Stimulated activated naive CD8-positive, alpha-beta T cell treated with anti-CD3 and anti-CD28 coated beads, Interleukin-15, Interleukin-2, amounts not matched to agents 100 U/mL and 50 U/mL, for 24 hours (primary cell): ENCODE data around the gene ZNF98.

Experiments used
- ATAC-seq: fragments of 150-1000 bp; cut with Tn5 transposase; one replicate; pipeline ENCODE4 v1.10.0; 2021
- DNase-seq: peaks from one replicate; pipeline ENCODE4 v3.0.0; 2021

ZNF98 gene

GRCh38 chr19:22422211-22422610 is at the start of gene ZNF98:
ZNF98 (minus strand) TSS chr19:22422346; CDS start chr19:22422224, 122 bp downstream.
- ATAC-seq (no peak), DNase-seq (no peak)

GRCh38 chr19:22446605-22447004 is 24.5 kb upstream of the ZNF98 start:
- no peak for ATAC-seq
- DNase-seq = no peak

- DNase-seq (no peak), ATAC-seq (no peak)
Measured at GRCh38 chr19:22438011-22438410, 15.9 kb upstream of the ZNF98 start.

GRCh38 chr19:22427960-22428913 is 6.1 kb upstream of the ZNF98 start:
- DNase-seq = no peak
- ATAC-seq = no peak

GRCh38 chr19:22427547-22427946 is 5.4 kb upstream of the ZNF98 start:
- ATAC-seq (no peak), DNase-seq (no peak)

- ATAC-seq (no peak), DNase-seq (no peak)
Measured at GRCh38 chr19:22426901-22427300, 4.8 kb upstream of the ZNF98 start.

GRCh38 chr19:22421797-22422196 is 349 bp downstream of the ZNF98 start:
- ATAC-seq = no peak

GRCh38 chr19:22354665-22355064 is 67.5 kb downstream of the ZNF98 start:
- ATAC-seq (no peak), DNase-seq (no peak)

More at GRCh38 chr19:22421797-22422196, 349 bp downstream of the ZNF98 start:
- no peak for DNase-seq
